ENCODE data around the gene PRDM8. TPM values are rescaled to one million over a fixed set of nuclear protein-coding genes. Genes with fewer than 3 reads are reported as not detected.

PRDM8 gene
- total RNA-seq, 2 donors from 2014 or later, result 1.4 to 2.2 TPM

DNA sequence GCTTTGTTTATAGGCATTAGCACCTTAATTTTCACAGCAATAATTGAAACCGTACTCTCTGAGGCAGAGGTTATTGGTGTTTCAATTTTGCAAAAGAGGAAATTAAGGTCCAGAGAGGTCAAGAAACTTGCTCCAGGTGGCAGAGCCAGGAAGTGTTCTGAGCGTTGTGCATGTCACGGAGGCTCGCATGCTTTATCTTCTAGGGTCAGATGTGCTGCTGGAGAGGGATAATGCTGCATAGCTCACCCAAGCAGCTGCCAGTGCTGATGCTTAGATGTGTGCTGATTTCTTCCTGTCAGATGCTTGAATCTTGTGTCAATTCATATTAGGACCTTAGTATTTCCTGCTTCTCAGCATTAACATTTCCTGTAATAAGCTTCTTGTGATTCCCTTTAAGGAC is 56.2 kb downstream of the PRDM8 start:
- H3K4me1 ChIP-seq, result no peaks in the 10 kb centered on the region
- TF ChIP-seq, protein P1, sequence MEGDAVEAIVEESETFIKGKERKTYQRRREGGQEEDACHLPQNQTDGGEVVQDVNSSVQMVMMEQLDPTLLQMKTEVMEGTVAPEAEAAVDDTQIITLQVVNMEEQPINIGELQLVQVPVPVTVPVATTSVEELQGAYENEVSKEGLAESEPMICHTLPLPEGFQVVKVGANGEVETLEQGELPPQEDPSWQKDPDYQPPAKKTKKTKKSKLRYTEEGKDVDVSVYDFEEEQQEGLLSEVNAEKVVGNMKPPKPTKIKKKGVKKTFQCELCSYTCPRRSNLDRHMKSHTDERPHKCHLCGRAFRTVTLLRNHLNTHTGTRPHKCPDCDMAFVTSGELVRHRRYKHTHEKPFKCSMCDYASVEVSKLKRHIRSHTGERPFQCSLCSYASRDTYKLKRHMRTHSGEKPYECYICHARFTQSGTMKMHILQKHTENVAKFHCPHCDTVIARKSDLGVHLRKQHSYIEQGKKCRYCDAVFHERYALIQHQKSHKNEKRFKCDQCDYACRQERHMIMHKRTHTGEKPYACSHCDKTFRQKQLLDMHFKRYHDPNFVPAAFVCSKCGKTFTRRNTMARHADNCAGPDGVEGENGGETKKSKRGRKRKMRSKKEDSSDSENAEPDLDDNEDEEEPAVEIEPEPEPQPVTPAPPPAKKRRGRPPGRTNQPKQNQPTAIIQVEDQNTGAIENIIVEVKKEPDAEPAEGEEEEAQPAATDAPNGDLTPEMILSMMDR (IDR thresholded peaks at IDR 0.05), result no peak
- no peaks in the 10 kb centered on the region for H3K9me3 ChIP-seq
- no peak for DNase-seq (ENCODE audit: low spot score)
- no peaks in the 10 kb centered on the region for H3K27me3 ChIP-seq
- no peaks in the 10 kb centered on the region for H3K36me3 ChIP-seq
- H3K4me3 ChIP-seq, result no peak overlapping the region
- no peak overlapping the region for H3K27ac ChIP-seq

Other genes with a start within 250 kb of the PRDM8 start
- gene ANTXR2, start 124.3 kb upstream of the PRDM8 start, total RNA-seq, result 10 to 100 TPM; 24.5 to 32.8 TPM
- under 1 TPM in 1 of 2 donors, not detected in 1; 0.07 TPM for gene FGF5, start 69.2 kb downstream of the PRDM8 start, total RNA-seq
- not detected for gene CFAP299, start 138.2 kb downstream of the PRDM8 start, total RNA-seq

All from right atrium auricular region (tissue), 2 donors.